Esophagus squamous epithelium (tissue), 5 donors: ENCODE results near the gene HOXD10. TPM values are rescaled to one million over a fixed set of nuclear protein-coding genes. Genes with fewer than 3 reads are reported as not detected.

ENCODE experiments used
- DNase-seq: peaks from one replicate; lab custom pipeline; 2025; lab: John Stamatoyannopoulos, UW
- H3K27ac ChIP-seq, 4 donors: fragments of 200-600 bp; sonication (generic); one replicate each; pipeline ENCODE4 v1.5.1; 2016 to 2019; ENCODE audit warnings: mild to moderate bottlenecking in 1 of 4
- H3K27me3 ChIP-seq, 4 donors: fragments of 200-600 bp; sonication (generic); 1 replicate in 3 of 4; 2 replicates in 1 of 4; pipeline versions ENCODE4 v1.5.1 to v1.6.0; 2017 to 2021; ENCODE audit warnings: antibody characterized with exemption in 1 of 4
- H3K36me3 ChIP-seq, 3 donors: fragments of 200-600 bp; sonication (generic); one replicate each; pipeline ENCODE4 v1.5.1; 2016 to 2019
- H3K4me1 ChIP-seq, 3 donors: fragments of 200-600 bp; sonication (generic); one replicate each; pipeline ENCODE4 v1.5.1; 2017 to 2019
- H3K4me3 ChIP-seq, 4 donors: fragments of 200-600 bp; sonication (generic); 1 replicate in 3 of 4; 2 replicates in 1 of 4; pipeline ENCODE4 v1.5.1; 2016 to 2019; ENCODE audit warnings: mild to moderate bottlenecking in 2 of 4, moderate library complexity in 1 of 4
- H3K9me3 ChIP-seq, 3 donors: fragments of 200-600 bp; sonication (generic); one replicate each; pipeline ENCODE4 v1.5.1; 2016 to 2019
- POLR2A ChIP-seq, 4 donors: fragments of 450-650 bp; IDR thresholded peaks; one replicate each; pipeline ENCODE4 v1.6.1; 2017; ENCODE audit warnings: antibody characterized with exemption in 4 of 4, mild to moderate bottlenecking in 4 of 4, moderate library complexity in 3 of 4
- WGBS, 2 donors: methylation state at CpG; one replicate each; pipeline ENCODE4 v1.1.5; 2018; 5-methylcytosine and 5-hydroxymethylcytosine counted together
- intact Hi-C: fragments of 100-400 bp; cut with DNase I; formaldehyde crosslinking; loops from one replicate; pipeline ENCODE4 v1.15.0; 2022
- total RNA-seq, 4 donors: library from RNA; depleted of rRNA; stranded (reverse); fragments of >200 nt; gene quantifications; one replicate each; pipeline ENCODE4 v1.1.0, GENCODE V29; 2016
- TF ChIP-seq, protein P1 (sequence below), 6 experiments: fragments of 450-650 bp in 4 of 6; fragments of 200-600 bp in 2 of 6; sonication (generic) in 2 of 6; IDR thresholded peaks; one replicate each; pipeline ENCODE4 v1.5.1; 2016 to 2019; ENCODE audit warnings: antibody characterized with exemption in 6 of 6, mild to moderate bottlenecking in 4 of 6, moderate library complexity in 4 of 6
- donor health status: DM: yes; HTN: yes; CAD: no.

The HOXD10 gene
- total RNA-seq, 4 donors from 2014 or later, result 0.22 to 0.38 TPM; not detected in 2

DNA sequence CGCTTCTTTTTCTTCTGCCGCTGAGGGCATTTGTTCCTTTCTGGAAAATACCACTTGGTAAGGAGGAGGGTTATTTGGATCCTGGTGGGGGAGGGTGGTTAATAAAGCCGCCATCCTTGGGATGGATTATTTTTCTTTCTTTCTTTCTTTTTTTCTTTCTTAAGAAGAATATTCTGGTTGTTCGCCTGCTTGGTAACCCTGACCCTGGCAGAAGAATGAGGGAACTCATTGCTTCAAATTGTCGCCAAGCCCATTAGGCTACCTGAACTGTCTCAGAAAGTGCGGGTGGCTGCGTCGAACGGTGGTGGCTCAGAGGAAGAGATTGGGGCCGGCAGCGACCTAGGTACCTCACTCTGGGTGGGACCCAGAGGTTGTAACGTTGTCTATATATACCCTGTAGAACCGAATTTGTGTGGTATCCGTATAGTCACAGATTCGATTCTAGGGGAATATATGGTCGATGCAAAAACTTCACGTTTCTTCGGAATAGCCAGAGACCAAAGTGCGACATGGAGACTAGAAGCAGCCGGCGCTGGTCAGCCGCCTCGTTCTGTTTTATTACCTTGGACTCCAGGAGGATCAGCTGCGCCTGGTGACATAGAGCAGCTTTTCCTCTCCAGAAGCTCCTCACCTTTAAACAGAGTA lies 33.5 kb downstream of the HOXD10 start:
- no peaks in the 10 kb centered on the region for H3K36me3 ChIP-seq
- DNase-seq, result no peak
- H3K9me3 ChIP-seq, result peaks cover 0 to 8% (median 0%) of the 10 kb centered on the region in 3 donors
- peaks cover 4 to 35% (median 16%) of the 10 kb centered on the region in 3 donors for H3K4me1 ChIP-seq
- no peak overlapping the region for H3K4me3 ChIP-seq
- H3K27ac ChIP-seq, result no peak overlapping the region
- WGBS, 2 donors, result 31 to 56% methylated on average over 17 to 22 of the region's 24 CpGs
- peaks cover 10 to 100% (median 43%) of the 10 kb centered on the region in 4 donors for H3K27me3 ChIP-seq
- intact Hi-C loops, result loop anchor here (10.0 kb wide), 1 partner anchor 305 kb away; no protein-coding TSS in a partner anchor
- no peak for TF ChIP-seq POLR2A (IDR thresholded peaks at IDR 0.05)
- TF ChIP-seq, protein P1, sequence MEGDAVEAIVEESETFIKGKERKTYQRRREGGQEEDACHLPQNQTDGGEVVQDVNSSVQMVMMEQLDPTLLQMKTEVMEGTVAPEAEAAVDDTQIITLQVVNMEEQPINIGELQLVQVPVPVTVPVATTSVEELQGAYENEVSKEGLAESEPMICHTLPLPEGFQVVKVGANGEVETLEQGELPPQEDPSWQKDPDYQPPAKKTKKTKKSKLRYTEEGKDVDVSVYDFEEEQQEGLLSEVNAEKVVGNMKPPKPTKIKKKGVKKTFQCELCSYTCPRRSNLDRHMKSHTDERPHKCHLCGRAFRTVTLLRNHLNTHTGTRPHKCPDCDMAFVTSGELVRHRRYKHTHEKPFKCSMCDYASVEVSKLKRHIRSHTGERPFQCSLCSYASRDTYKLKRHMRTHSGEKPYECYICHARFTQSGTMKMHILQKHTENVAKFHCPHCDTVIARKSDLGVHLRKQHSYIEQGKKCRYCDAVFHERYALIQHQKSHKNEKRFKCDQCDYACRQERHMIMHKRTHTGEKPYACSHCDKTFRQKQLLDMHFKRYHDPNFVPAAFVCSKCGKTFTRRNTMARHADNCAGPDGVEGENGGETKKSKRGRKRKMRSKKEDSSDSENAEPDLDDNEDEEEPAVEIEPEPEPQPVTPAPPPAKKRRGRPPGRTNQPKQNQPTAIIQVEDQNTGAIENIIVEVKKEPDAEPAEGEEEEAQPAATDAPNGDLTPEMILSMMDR (IDR thresholded peaks at IDR 0.05), result no peak

DNA sequence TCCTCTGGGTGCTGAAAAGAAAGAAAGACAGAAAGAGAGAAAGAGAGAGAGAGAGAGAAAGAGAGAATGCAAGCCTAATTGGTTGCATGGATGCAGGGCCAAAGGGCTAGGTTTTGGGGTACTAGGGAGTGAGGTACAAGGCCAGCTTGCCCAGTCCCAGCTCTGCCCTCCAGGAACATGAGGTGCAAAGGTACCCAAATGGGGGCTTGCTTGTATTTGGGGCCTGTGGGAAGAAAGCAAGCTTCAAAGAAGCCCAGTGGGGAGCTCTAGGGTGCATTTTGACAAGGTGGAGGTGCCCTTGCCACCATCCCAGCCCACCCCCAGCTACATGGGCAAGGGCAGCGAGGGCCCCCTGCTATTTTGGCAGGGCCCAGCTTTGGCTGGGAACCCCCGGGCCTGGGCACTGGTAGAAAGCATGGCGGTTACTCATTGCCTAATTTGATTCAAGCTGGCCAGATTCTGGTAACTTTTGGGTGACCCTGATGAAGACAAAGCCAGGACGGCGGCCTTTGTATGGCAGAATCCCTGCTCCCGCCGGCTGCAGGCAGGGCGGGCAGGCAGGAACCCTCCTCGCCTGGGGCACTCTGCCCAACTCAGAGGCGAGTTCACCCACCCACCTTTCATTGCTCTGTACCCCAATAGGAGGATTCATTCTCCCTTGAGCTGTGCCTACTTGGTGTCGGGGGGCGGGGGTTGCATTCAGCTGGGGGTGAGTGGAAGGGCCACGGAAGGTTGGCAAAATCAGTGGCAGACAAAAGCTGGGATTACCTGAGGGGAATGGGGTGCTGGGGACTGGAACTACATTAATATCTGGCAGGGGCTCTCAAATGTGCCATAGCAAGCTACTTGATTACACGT lies 34.2 kb downstream of the HOXD10 start:
- Histone ChIP-seq H3K27me3 (peaks cover 10 to 100% (median 47%) of the 10 kb centered on the region in 4 donors), H3K4me3 (no peak overlapping the region), H3K27ac (no peak overlapping the region), H3K4me1 (peaks cover 4 to 35% (median 16%) of the 10 kb centered on the region in 3 donors), H3K36me3 (no peaks in the 10 kb centered on the region), H3K9me3 (peaks cover 0 to 8% (median 0%) of the 10 kb centered on the region in 3 donors)
- WGBS, 2 donors, result 25 to 27% methylated on average over 2 of the region's 14 CpGs
- TF ChIP-seq POLR2A (IDR thresholded peaks at IDR 0.05), result no peak
- TF ChIP-seq, protein P1 (IDR thresholded peaks at IDR 0.05), result no peak
- DNase-seq, result no peak
- intact Hi-C loops, result no loop called here

DNA sequence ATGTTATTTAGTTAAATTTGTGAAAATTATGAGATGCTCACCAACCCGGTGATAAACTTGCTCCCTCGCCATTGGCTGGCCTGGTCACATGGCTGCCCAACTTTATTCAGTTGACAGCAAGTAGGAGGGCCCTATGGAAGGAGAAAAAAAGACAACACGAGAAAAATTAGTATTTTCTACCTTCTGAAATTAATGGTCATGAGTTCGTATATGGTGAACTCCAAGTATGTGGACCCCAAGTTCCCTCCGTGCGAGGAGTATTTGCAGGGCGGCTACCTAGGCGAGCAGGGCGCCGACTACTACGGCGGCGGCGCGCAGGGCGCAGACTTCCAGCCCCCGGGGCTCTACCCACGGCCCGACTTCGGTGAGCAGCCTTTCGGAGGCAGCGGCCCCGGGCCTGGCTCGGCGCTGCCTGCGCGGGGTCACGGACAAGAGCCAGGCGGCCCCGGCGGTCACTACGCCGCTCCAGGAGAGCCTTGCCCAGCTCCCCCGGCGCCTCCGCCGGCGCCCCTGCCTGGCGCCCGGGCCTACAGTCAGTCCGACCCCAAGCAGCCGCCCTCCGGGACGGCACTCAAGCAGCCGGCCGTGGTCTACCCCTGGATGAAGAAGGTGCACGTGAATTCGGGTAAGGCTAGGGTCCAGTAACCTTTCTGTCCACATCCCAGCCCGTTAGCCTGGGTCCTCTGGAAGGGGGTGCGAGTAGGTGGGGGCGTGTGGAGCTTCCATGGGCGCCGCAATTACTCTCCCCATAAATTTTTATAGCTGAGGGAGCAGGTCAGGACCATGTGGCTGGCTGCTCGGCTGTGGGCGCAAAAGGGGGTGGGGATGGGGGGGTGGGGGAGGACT lies 35.1 kb downstream of the HOXD10 start, which contains the start of gene HOXD4:
Gene HOXD4 (plus strand): TSS at position 109 of the 846 bp plus-strand sequence. CDS start 84 bp downstream, at position 193.
- TF ChIP-seq POLR2A (IDR thresholded peaks at IDR 0.05), result no peak
- TF ChIP-seq, protein P1 (IDR thresholded peaks at IDR 0.05), result no peak
- no peak for DNase-seq
- Histone ChIP-seq H3K27me3 (peaks cover 10 to 100% (median 53%) of the 10 kb centered on the region in 4 donors), H3K4me3 (peak within 1 kb of the TSS in 2 of 4 donors; percentile 16 to 30), H3K4me1 (peaks cover 4 to 37% (median 16%) of the 10 kb centered on the region in 3 donors), H3K9me3 (peaks cover 0 to 8% (median 0%) of the 10 kb centered on the region in 3 donors), H3K36me3 (no peaks in the 10 kb centered on the region), H3K27ac (no peak within 1 kb of the TSS)
- intact Hi-C loops, result no loop called here
- WGBS, 2 donors, result 4 to 7% methylated on average over 4 to 6 of the region's 55 CpGs

DNA sequence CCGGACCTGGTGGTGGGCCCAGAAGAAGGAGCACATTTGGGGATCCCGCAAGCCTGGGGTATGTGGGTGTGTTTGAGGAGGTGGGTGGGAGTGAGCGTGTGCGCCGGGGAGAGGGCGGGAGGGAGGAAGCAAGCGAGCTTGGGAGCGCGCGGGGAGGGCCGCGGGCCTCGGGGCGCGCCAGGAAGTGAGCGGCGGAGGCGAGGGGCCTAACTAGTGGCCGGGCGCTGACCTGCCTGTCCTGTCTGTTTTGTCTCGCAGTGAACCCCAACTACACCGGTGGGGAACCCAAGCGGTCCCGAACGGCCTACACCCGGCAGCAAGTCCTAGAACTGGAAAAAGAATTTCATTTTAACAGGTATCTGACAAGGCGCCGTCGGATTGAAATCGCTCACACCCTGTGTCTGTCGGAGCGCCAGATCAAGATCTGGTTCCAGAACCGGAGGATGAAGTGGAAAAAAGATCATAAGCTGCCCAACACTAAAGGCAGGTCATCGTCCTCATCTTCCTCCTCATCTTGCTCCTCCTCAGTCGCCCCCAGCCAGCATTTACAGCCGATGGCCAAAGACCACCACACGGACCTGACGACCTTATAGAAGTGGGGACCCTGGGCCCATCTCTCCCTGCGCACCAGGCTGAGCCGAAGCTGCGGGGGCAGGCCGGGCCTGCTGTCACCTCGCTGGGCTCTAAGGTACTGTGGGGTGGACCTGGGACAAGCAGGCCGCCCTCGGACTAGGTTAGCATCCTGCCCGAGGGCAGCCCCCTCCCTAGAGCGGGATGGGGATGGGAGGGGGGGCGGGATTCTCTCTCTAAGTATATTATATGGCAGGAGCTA lies 36.0 kb downstream of the HOXD10 start:
- Histone ChIP-seq H3K9me3 (peaks cover 0 to 8% (median 0%) of the 10 kb centered on the region in 3 donors), H3K27me3 (peaks cover 10 to 100% (median 55%) of the 10 kb centered on the region in 4 donors), H3K27ac (no peak overlapping the region), H3K4me1 (peaks cover 10 to 45% (median 15%) of the 10 kb centered on the region in 3 donors), H3K36me3 (no peaks in the 10 kb centered on the region), H3K4me3 (peak overlapping the region in 2 of 4 donors; percentile 16 to 21)
- intact Hi-C loops, result no loop called here
- TF ChIP-seq POLR2A (IDR thresholded peaks at IDR 0.05), result no peak
- TF ChIP-seq, protein P1 (IDR thresholded peaks at IDR 0.05), result no peak
- DNase-seq, result no peak
- 16 to 23% methylated on average over 31 to 35 of the region's 48 CpGs for WGBS, 2 donors
